T1000 (cell line): ENCODE results near the gene TCF7L2.

Experiments used
- DNase-seq: peaks from one replicate; lab custom pipeline; 2025; ENCODE audit warnings: mixed read lengths; lab: John Stamatoyannopoulos, UW

The TCF7L2 gene

DNA sequence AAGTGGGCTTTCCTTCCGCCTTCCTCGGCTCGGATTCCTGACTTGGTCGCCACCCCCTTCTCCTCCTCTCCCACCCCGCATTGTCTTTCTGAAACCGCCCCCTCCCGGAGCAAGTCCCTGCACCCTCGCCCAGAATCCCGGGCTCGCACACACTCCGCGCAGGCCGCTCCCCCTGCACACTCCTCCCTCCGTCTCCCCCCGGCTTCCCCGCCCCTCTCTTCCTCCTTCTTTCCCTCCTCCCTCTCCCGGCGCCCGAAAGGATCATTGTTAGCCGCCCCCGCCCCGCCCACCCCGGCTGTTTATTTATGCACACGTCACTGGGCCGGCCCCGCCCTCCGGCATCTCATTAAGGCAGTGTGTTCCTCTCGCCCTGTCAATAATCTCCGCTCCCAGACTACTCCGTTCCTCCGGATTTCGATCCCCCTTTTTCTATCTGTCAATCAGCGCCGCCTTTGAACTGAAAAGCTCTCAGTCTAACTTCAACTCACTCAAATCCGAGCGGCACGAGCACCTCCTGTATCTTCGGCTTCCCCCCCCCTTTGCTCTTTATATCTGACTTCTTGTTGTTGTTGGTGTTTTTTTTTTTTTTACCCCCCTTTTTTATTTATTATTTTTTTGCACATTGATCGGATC is at the start of gene TCF7L2:
Gene TCF7L2, plus strand, starts transcription at position 373 of the 633 bp plus-strand sequence. CDS start 510 bp downstream, outside the sequence.
- peak; percentile 88 for DNase-seq

DNA sequence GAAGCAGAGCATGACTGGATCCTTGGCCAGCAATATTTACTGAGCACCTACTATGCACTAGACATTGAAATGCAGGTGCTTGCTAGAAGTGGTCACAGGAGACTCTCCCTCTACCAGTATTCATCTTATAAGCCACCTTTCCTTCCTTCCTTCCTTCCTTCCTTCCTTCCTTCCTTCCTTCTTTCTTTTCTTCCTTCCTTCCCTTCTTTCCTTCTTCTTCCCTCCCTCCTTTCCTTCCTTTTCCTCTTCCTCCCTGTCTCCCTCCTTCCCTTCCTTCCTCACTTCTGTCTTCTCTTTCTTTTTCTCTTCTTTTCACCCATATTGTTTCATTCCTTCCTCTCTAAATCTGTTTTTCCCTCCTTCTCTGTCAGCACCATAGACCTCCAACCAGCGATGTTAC is 47.3 kb upstream of the TCF7L2 start:
- DNase-seq, result no peak

DNA sequence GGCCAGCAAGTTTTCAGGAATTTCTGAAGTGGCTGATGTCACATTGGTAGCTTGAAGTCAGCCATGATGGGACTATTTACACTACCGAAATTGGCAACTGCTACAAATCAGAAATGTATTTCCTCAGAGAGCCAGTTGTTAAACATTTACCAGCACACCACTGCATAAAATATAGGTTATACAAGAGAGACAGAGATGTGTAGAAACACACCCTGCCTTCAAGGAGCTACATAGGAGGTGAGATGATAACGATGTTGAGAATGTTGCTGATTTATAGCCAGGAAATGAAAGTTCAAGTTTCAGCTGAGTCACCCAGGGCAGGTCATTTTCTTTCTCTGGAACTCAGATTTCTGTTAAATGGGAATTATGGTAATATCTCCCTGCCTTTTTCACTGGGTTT is 46.0 kb upstream of the TCF7L2 start:
- DNase-seq, result no peak

DNA sequence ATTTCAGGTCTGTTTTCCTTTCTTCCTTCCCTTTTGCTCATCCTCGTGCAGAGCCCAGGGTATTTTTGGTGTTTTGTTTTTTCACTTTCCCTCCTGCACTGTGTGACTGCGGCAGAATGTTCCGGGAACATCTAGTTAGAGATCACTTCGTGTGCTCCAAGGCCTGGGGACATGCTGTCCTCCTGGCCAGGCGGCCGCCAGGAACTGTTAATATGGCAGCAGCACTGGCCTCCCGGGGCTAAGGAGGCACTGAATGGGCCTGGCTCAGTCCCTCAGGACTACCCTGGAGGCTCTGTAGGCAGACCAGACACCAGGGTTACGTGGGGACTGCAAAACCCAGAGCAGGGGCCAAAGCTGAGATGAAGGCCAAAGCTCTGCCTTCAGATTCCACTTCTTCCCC is 43.1 kb upstream of the TCF7L2 start:
- DNase-seq, result no peak

DNA sequence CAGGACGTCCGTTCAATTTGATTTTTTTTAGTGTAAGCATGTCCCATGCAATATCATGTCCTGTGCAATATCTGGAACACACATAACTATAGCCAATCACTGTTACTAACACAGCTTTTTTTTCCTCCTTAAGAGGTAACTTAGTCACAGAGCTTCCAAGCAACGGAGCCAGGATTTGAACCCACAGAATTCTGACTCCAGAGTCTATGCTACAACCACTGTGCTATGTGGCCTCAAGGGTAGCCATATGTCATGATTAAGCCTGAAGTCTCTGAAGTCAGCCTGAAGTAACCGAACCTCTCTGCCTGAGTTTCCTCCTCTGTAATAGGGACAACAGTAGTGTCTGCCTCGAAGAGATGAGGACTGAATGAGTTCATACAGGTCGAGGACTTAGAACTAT is 42.2 kb upstream of the TCF7L2 start:
- DNase-seq, result no peak

DNA sequence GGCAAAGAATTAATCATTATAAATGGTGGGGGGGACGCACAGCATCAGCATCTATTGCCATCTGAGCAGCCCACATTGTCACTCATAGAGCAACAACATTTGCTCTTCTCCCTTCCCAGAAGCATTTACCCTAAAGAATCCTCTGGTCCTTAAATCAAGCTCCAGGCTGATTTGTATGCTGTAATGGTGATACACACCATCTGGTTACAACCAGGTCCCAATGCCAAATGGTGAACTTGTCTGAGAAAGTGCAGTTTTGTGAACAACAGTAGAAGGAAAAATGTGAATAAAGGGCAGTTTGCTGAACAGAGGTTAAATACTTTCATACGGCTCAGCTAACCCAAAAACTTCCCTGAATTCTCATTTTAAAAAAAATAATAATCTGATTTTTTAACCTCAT is 38.8 kb upstream of the TCF7L2 start:
- no peak for DNase-seq

DNA sequence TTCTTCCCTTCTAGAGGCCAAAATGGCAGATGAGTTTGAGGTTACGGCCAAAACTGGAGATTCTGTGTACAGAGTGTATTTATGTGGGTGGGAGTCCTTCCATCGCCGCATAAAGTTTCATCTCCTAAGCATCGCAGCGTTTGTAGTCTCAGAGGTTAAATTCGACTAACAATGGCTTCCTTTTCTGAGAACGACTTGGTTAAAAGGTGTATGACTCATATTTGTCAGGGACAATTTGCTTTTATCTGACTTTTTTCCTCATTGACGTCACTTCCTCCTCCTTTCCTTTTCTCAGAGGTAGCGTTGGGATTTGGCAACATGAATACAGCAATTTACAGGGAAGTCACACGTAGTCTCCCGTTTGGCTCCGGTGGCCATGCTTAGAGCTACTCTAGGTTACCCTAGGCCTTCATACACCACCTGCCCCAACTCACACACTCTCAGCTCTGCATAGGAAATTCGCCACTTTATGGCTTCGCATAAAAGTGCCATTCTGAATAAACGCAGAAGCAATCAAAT is 37.6 kb upstream of the TCF7L2 start:
- DNase-seq, result no peak

DNA sequence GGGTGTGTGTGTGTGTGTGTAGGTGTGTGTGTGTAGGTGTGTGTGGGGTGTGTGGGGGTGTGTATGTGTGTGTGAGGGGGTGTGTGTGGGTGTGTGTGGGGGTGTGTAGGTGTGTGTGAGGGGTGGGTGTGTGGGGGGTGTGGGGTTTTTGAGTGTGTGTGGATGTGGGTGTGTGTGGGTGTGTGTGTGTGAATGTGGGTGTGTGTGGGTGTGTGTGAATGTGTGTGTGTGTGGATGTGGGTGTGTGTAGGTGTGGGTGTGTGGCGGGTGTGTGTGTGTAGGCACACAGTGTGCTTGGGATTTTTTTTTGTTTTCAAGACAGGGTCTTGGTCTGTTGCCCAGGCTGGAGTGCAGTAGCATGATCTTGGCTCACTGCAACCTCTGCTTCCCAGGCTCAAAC is 36.8 kb upstream of the TCF7L2 start:
- DNase-seq, result no peak

DNA sequence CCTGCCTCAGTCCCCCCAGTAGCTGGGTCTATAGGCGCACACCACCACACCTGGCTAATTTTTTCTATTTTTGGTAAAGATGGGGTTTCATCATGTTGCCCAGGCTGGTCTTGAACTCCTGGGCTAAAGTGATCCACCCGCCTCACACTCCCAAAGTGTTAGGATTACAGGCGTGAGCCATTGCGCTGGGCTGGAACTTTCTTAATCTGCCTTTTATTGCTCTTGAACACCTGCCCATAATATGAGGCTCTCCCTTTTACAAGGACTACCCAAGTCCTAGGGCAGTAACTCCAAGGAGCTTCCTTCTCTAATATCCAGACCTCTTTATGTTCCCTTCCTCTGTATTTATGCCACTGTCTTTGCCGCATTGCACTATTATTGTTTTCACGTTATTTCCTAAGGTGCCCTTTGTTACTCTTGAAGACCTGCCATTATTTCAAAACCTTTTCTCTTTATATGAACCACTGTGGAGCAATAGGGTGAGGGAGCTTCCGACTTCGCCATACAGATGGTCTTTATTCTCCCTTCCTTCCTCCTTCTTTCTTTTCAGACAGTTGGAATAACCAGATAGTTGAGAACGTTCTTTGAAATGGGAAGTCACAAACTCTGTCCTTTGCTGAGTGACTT is 36.3 kb upstream of the TCF7L2 start:
- DNase-seq, result no peak

DNA sequence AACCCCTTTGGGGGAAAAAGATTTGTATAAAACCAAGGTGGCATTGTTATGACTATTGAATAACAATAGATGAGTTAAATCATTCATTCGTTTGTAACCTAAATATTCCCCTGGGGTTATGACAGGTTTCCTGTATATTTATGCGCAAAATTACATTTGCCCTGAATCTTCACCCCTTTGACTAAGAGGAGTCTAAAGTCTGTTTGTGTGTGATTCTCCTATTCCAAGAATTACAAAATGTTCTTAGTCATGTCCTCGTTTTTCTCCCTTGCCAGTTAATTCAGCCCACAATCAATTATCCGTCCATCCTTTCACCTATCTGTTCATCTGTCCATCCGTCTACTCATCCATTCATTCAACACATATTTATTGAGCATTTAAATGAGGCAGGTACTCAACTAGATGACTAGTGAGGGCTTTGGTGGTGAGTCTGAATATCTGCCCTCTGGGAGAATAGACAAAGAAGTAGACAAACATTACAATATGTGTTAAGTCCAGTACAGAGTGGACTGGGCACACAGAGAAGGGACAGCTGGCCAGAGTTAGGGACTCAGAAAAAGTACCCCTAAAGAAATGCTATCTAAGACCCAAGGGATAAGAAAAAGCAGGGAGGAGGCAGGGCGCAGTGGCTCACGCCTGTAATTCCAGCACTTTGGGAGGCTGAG is 35.6 kb upstream of the TCF7L2 start:
- DNase-seq, result no peak

DNA sequence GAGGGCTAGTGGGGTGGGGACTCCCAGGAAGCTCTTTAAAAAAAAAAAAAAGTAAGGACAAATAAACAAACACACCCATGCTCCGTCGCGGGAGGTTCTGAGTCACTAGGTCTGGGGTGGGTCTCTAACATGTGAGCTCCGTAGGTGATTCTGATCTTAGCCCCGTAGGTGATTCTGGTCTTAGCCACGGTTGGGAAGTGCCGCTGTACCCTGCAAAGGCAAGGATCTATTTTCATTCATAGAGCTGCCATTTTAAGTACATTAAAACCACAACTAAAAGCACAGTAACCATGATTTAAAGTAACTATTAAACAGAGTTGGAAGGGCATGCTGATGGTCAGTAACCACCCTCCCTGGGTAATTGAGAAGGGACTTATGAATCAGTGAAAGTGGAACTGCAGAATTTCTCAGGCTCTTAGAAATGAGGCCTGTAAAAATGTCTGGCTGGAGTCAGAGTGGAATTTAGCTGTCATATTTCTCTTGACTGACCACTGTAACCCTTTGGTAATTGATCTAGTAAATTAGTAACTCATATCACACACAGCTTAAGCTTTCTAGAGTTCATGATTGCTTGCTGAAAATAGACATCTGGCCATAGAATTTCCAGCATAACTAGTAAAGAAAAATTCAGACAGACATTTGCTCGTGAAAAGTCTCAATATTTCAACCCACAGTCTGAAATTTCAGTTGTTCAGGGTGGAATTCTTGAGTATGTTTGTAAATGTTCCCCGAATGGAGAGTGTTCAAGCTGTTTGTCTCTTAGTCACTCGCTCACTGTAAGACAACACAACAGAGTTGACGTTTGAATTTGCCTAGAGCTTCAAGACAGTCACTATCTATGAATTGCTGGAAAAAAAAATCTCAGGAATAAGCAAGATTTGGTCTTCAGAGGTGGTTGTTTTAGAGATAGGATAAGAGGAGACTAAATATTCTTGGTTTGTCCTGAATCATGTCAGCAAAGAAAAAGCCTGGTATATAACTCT is 34.2 kb upstream of the TCF7L2 start:
- DNase-seq, result peak; percentile 12

DNA sequence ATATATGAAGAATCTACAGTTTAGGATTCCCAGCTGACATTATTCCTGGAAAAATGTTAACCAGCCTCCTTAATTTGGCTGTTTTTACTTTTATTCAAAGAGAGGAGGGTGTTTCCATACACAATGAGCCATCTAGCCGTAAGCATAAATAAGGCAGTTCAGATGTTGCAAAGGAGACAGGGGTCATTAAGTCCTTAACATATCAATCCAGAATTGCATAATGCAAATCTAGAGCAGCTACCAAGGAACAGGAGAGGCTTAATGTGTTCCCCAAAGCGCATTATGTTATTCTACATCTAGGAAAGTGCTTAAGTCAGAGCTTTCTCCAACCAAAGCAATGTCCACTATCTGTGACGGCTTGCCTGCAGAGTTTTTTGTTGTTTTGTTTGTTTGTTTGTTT is 32.4 kb upstream of the TCF7L2 start:
- no peak for DNase-seq

DNA sequence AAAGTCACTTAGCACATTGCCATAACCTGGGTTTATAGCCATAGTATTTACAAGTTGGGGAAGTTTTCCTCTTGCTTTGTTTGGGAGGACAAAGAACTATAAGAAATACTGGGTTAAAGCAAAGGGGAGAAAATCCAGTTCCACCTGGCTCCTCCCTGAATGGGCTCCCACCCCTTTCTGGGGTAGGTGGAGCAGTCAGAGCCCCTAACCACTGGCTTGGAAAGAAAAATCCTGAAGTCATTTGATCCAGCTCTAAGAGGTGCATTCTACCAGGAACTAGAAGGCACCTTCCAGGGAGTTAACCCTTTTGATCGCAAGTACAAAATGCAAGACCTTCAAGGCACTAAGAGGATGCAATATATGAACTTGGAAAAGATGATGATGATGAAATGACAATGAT is 31.3 kb upstream of the TCF7L2 start:
- DNase-seq, result no peak

DNA sequence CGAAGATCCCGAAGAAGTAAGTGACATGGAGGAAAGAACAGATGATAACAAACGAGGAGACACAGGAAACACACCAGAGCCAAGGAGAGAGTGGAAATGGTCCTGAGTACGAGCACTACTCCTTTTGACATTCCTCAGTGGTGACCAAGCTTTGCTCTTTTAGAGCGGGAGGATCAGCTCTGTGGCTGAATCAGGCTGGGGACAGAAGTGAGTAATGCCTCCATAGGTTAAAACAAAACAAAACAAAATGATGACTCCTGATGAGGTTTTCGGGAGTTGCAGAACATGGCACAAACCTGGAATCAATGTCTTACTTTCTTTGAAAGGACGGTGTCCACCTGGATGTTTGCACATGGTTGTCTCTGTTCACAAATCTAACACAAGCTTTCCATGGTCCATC is 30.3 kb upstream of the TCF7L2 start:
- DNase-seq, result peak; percentile 25

DNA sequence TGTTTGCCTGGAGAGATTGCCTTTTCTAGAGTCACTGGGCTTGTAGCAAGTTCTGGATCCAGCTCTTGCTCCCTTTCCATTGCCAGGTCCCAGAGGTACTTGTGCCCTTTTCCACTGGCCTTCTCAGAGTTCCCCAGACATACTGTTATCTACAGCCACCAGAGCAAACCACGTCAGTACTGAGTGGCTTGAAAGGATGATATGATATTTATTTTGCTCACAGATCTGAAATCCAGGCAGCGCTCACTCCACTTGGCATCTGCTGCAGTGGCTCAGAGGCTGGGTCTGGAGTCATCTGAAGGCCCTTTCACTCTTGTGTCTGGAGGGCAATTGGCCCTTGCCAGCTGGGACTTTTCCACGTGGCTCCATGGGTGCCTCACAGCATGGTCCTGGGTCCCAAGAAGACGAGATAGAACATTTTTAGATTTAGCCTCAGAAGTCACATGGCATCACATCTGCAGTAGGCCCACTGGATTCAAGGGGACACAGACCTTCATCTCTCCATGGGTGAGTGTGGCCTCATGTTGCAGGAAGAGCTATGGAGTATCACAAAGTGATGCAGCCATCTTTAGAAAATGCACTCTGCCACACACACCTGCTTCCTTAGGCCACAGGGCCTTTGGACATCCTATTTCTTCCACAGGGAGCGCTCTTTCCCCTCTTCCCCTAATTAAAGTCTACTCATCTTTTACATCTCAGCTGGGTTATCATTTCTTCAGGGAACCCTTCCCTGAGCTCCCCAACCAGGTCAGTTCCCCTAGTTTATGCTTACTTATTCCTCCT is 22.9 kb upstream of the TCF7L2 start:
- no peak for DNase-seq

DNA sequence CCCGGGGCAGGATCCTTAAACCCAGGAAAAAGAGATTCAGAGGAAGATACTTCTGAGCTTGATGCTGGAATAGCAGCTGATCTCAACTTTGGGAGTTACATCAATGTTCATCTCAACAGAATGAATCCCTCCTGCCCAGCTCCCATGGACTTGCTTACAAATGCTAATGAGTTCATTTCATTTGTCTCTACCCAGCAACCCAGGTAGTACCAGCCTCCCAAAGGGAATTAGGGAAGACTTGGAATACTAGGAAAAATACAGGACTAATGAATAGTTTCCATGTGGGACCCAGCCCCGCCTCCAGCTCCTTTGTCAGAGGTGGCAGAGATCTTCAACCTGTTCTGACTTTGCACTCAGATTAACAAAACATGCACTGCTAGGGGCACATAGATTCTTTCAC is 22.1 kb upstream of the TCF7L2 start:
- DNase-seq, result no peak

DNA sequence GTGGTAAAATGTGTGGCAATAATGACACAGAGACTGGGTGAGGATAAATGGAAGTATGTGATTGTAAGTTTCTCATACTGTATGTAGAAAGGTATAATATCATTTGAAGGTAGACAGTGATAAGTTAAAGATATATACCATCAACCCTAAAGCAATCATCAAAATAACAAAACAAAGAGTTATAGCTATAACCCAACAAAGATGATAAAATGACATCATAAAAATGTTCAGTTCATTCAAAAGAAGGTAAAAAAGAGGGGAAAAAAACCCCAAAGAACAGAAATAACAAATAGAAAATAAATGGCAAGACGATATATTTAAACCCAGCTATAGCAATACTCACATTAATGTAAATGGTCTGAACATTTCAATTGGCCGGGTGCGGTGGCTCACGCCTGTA is 17.4 kb upstream of the TCF7L2 start:
- no peak for DNase-seq

DNA sequence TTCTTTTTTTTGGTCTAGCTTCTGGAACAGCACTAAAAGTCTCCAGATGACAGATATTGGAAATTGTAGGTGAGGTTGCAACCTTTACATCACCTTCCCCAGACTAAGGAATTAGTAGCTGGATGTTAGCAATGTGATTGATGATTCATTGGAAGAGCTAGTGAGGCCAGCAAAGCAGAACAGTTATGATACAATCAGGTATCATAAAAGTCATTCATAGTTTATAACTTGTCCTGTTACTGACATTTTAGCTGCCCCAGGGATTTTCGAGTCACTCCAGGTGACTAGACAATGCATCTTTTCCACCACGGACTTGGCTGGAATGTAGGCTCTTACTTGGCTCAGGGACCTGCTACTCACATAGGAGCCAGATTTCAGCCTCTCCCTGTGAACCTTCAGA is 15.9 kb upstream of the TCF7L2 start:
- DNase-seq, result no peak

DNA sequence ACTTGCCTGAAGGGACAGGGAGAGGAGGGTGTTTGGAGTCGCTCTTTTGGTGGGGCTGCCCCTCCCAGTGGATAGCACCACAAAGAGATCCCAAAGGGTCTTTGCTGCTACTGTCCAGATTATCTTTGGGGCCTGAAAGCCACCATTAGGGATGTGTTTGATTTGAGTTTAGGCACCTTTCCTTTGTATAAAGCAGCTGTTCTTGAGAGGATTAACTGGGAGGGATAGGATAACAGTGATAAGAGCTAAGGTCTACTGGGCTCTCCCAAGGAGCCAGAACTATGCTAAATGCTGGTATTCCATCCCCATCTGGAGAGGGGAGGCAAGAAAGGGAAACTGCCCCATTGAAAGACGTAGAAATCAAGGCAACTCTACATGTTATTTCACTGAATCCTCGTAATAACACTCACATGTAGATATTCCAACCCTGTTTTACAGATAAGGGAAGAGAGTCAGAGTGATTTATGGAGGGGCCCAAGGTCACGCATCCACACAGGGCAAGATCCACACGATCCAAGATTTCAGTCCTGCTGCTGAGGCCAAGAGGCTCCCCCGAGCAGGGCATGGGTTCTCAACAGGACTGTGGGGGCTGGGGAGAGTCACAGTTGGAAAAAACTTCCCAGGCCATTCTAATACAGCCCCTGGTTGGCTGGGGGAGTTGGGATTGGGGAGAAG is 11.1 kb upstream of the TCF7L2 start:
- no peak for DNase-seq

DNA sequence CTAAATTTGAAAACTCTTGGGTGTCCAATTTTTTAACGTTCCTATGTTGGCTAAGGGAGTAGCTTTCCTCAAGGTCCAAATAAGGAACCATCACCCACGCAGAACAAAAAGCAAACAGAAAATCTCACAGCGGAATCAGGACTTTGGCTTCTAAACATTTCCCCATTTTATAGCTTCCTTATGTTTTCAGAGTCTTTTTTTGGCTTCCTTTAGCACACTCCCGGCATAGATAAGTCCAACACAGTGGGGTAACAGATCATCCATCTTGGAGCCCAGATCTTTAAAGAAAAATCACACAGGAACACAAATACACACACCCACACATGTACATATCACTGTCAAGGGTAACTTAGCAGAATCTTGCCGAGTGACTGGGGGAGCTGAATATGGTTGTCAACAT is 4.2 kb upstream of the TCF7L2 start:
- no peak for DNase-seq

DNA sequence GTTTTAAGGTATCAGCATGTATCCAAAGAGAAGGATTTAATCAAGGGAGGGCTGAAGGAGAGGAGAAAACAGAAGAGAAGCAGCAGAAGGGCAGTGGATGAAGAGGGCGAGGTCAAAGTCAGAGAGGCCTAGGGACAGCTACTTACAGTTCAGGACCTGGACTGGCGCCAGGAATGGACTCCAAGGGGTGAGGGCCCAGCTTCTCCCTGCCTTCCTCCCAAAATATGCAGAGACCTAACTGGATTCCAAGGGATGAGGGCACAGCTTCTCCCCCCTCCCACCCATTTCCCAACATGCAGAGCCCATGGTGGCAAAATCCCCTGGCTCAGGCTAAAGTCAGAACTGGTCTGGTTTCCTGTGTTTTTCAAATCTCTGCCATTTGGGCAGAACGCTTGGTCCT is 3.4 kb upstream of the TCF7L2 start:
- no peak for DNase-seq
